Measurements from ENCODE around the gene ST7. TPM values are rescaled to one million over a fixed set of nuclear protein-coding genes. Genes with fewer than 3 reads are reported as not detected.

ST7 gene
- total RNA-seq, 1 donor from 2014 or later = 17.0 TPM

DNA sequence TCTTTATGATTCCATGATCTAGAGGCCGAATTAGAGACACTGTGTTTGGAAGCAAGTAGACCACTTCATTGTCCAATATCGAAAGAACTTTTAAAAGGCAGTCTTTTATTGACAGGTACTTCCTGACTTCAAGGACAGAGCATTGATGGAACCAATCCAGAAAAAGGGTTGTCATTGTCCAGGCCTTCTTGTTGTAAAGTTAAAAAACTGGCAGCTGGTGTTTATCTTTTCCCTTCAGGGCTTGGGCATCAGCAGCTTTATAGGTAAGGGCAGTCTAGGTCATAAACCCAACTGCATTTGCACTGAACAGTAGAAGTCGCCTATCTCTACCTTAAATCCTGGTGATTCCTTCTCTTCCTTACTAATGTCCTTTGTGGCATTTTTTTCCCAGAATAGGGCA lies 95.6 kb downstream of the ST7 start:
- TF ChIP-seq, protein P1, sequence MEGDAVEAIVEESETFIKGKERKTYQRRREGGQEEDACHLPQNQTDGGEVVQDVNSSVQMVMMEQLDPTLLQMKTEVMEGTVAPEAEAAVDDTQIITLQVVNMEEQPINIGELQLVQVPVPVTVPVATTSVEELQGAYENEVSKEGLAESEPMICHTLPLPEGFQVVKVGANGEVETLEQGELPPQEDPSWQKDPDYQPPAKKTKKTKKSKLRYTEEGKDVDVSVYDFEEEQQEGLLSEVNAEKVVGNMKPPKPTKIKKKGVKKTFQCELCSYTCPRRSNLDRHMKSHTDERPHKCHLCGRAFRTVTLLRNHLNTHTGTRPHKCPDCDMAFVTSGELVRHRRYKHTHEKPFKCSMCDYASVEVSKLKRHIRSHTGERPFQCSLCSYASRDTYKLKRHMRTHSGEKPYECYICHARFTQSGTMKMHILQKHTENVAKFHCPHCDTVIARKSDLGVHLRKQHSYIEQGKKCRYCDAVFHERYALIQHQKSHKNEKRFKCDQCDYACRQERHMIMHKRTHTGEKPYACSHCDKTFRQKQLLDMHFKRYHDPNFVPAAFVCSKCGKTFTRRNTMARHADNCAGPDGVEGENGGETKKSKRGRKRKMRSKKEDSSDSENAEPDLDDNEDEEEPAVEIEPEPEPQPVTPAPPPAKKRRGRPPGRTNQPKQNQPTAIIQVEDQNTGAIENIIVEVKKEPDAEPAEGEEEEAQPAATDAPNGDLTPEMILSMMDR (IDR thresholded peaks at IDR 0.05; ENCODE audit: insufficient read depth, low read length, poor library complexity, severe bottlenecking) = no peak

DNA sequence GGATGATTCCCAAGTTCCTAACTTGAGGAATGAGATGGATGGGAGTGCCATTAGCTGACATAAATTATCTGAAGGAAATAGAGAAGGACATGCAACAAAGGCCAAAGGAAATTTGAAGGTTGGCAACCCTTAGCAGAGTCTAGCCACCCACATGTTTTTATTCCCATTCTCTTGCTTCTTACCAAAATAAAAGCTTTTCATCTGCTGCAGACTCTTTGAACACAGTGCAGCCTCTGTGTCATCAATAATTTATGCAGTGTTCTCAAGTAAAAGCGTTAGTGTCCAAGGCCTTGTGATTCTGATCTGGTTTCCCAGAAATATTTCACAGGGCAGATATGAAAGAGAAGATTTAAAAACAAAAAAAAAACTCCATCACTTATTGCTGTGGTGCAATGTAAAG lies 98.5 kb downstream of the ST7 start:
- TF ChIP-seq, protein P1 (IDR thresholded peaks at IDR 0.05; ENCODE audit: insufficient read depth, low read length, poor library complexity, severe bottlenecking) = no peak
- DNase-seq (ENCODE audit: low read depth) = no peak
- Histone ChIP-seq H3K36me3 (ENCODE audit: control insufficient read depth, insufficient read depth, low read length) (no peaks in the 10 kb centered on the region), H3K4me3 (ENCODE audit: low read depth, low read length) (no peak overlapping the region), H3K27me3 (ENCODE audit: control insufficient read depth, insufficient read depth, low read length) (no peaks in the 10 kb centered on the region)

More for the DNA sequence above, 95.6 kb downstream of the ST7 start:
- DNase-seq (ENCODE audit: low read depth) = no peak
- no peaks in the 10 kb centered on the region for H3K36me3 ChIP-seq (ENCODE audit: control insufficient read depth, insufficient read depth, low read length)
- H3K27me3 ChIP-seq (ENCODE audit: control insufficient read depth, insufficient read depth, low read length) = no peaks in the 10 kb centered on the region
- H3K4me3 ChIP-seq (ENCODE audit: low read depth, low read length) = no peak overlapping the region

DNA sequence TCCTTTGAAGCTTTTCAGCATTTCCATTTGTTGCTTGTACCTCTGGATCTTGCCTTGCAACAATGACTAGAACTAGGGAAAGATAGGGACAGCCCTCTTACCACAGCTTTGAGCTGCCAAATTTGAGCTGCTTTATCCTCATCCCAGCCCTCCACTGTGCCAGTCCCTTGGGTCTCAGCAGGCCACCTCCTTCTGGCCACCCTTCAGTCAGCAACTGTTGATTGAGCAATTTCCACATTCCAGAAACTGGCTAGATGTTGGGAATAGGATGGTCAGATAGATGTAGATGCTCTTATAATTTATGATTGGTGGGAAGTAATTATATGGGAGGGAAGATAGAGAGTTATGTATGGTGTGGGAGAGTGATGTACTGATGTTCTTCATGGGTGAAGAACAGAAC lies 100.1 kb downstream of the ST7 start:
- no peak for DNase-seq (ENCODE audit: low read depth)
- Histone ChIP-seq H3K36me3 (ENCODE audit: control insufficient read depth, insufficient read depth, low read length) (no peaks in the 10 kb centered on the region), H3K27me3 (ENCODE audit: control insufficient read depth, insufficient read depth, low read length) (no peaks in the 10 kb centered on the region), H3K4me3 (ENCODE audit: low read depth, low read length) (no peak overlapping the region)
- TF ChIP-seq, protein P1 (IDR thresholded peaks at IDR 0.05; ENCODE audit: insufficient read depth, low read length, poor library complexity, severe bottlenecking) = no peak

DNA sequence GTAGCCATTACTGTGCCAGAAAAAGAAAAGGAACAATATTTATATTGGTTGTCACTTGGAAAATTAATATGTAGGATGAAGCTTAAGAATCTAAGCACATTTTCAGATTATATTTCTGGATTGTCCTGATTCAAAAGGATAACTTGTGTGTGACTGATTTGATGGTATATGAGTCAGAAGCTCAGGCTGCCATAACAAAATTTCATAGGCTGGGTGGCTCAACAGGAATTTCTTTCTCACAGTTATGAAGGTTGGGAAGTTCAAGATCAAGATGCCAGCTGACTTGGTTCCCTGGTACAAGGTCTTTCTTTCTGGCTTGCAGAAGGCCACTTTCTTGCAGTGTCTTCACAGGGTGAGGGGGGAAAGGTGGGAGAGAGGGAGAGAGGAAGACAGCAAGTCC lies 108.5 kb downstream of the ST7 start:
- DNase-seq (ENCODE audit: low read depth) = no peak

DNA sequence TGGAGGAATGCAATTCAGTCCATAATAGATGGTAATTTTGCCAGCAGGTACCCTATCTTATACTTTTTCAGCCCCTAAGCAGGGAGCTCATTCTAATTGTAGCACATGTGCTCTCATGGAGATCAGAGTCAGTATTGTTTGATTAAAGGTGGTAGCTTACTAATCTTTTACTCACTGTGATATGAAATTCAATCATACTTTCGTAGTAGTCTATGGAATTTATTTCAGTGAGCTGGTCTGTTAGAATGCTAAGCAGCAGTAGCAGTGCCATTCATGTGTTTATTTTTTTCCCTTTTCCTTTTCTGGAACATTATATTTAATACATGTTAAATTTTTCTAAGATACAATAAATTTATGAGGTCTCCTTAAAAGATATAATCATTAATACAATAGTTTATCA lies 109.0 kb downstream of the ST7 start:
- no peak for DNase-seq (ENCODE audit: low read depth)
- Histone ChIP-seq H3K36me3 (ENCODE audit: control insufficient read depth, insufficient read depth, low read length) (no peaks in the 10 kb centered on the region), H3K27me3 (ENCODE audit: control insufficient read depth, insufficient read depth, low read length) (no peaks in the 10 kb centered on the region), H3K4me3 (ENCODE audit: low read depth, low read length) (no peak overlapping the region)
- TF ChIP-seq, protein P1 (IDR thresholded peaks at IDR 0.05; ENCODE audit: insufficient read depth, low read length, poor library complexity, severe bottlenecking) = no peak

More for the DNA sequence above, 108.5 kb downstream of the ST7 start:
- TF ChIP-seq, protein P1 (IDR thresholded peaks at IDR 0.05; ENCODE audit: insufficient read depth, low read length, poor library complexity, severe bottlenecking) = no peak
- H3K4me3 ChIP-seq (ENCODE audit: low read depth, low read length) = no peak overlapping the region
- no peaks in the 10 kb centered on the region for H3K36me3 ChIP-seq (ENCODE audit: control insufficient read depth, insufficient read depth, low read length)
- no peaks in the 10 kb centered on the region for H3K27me3 ChIP-seq (ENCODE audit: control insufficient read depth, insufficient read depth, low read length)

DNA sequence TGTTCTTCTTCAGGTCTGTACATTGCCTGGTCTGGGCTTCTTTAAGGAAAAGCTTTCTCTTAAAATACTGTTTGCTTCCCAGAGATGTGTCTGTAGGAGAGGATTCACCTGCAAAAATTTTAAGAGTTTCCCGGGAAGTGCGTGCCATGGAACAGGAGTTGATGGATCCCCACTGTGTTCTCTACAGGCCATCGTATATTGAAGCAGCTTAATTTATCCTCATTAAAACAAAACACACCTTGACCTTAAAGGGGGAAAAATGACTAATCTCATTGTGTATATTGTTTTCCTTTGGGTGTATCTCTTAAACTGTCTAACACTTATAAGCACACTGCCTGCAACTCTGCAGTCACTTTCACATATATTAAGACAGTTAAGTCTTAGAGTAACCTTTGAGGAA lies 111.4 kb downstream of the ST7 start:
- no peak overlapping the region for H3K4me3 ChIP-seq (ENCODE audit: low read depth, low read length)
- TF ChIP-seq, protein P1 (IDR thresholded peaks at IDR 0.05; ENCODE audit: insufficient read depth, low read length, poor library complexity, severe bottlenecking) = no peak
- no peaks in the 10 kb centered on the region for H3K36me3 ChIP-seq (ENCODE audit: control insufficient read depth, insufficient read depth, low read length)
- H3K27me3 ChIP-seq (ENCODE audit: control insufficient read depth, insufficient read depth, low read length) = no peaks in the 10 kb centered on the region
- DNase-seq (ENCODE audit: low read depth) = no peak

All from kidney epithelial cell (primary cell).